CMK (cell line): Measurements from ENCODE around the gene PRR23C.
"Not testable (repeated sequence)": the region's sequence is repeated elsewhere in the genome, so short reads cannot be mapped to it uniquely, and the experiment has no call there.

ENCODE experiments used
- DNase-seq: peaks from one replicate; pipeline ENCODE4 v3.0.0-alpha.2; 2010; ENCODE audit warnings: low read depth

Gene PRR23C

GRCh38 chr3:139044366-139045210 lies at the start of gene PRR23C:
PRR23C (minus strand) TSS chr3:139044892; CDS start chr3:139044620, 272 bp downstream.
- no peak for DNase-seq

GRCh38 chr3:139093840-139094239 lies 49.1 kb upstream of the PRR23C start:
- DNase-seq = no peak

- DNase-seq = no peak
These were observed 44.0 kb upstream of the PRR23C start for GRCh38 chr3:139088462-139089324.

- no peak for DNase-seq
These were observed 42.9 kb upstream of the PRR23C start for GRCh38 chr3:139087621-139088020.

- DNase-seq = no peak
These were observed 39.5 kb upstream of the PRR23C start for GRCh38 chr3:139084176-139084575.

- no peak for DNase-seq
These were observed 29.9 kb upstream of the PRR23C start for GRCh38 chr3:139074565-139075115.

- DNase-seq = no peak
These were observed 18.2 kb upstream of the PRR23C start for GRCh38 chr3:139062918-139063317.

- DNase-seq = no peak
These were observed 8.3 kb upstream of the PRR23C start for GRCh38 chr3:139052802-139053600.

GRCh38 chr3:139043554-139044365 lies 932 bp downstream of the PRR23C start:
- DNase-seq = no peak

- no peak for DNase-seq
These were observed 7.2 kb downstream of the PRR23C start for GRCh38 chr3:139037478-139037877.

GRCh38 chr3:139032326-139033002 lies 12.2 kb downstream of the PRR23C start:
- DNase-seq = no peak

GRCh38 chr3:139030576-139030975 lies 14.1 kb downstream of the PRR23C start:
- not testable (repeated sequence) for DNase-seq

- DNase-seq = no peak
These were observed 19.7 kb downstream of the PRR23C start for GRCh38 chr3:139024968-139025367.

- no peak for DNase-seq
These were observed 23.8 kb downstream of the PRR23C start, which contains the start of gene PRR23B for GRCh38 chr3:139020868-139021234. PRR23B (minus strand) TSS chr3:139020926; CDS start chr3:139020661, 265 bp downstream.

- no peak for DNase-seq
These were observed 24.4 kb downstream of the PRR23C start for GRCh38 chr3:139020036-139020867.

- no peak for DNase-seq
These were observed 28.2 kb downstream of the PRR23C start for GRCh38 chr3:139016430-139017048.

GRCh38 chr3:139006051-139006716 lies 38.5 kb downstream of the PRR23C start, which contains the start of gene PRR23A:
PRR23A (minus strand) TSS chr3:139006268; CDS start chr3:139006268, 0 bp downstream.
- no peak for DNase-seq

GRCh38 chr3:139005356-139005993 lies 39.2 kb downstream of the PRR23C start:
- DNase-seq = no peak
